Esophagus squamous epithelium (tissue), 4 donors: ENCODE results near the gene GALNTL6.

Source experiments
- CTCF ChIP-seq, 6 experiments: fragments of 450-650 bp in 4 of 6; fragments of 200-600 bp in 2 of 6; sonication (generic) in 2 of 6; IDR thresholded peaks; one replicate each; pipeline ENCODE4 v1.5.1; 2016 to 2019; ENCODE audit warnings: antibody characterized with exemption in 6 of 6, mild to moderate bottlenecking in 4 of 6, moderate library complexity in 4 of 6
- POLR2A ChIP-seq, 4 donors: fragments of 450-650 bp; IDR thresholded peaks; one replicate each; pipeline ENCODE4 v1.6.1; 2017; ENCODE audit warnings: antibody characterized with exemption in 4 of 4, mild to moderate bottlenecking in 4 of 4, moderate library complexity in 3 of 4

GRCh38 chr4:172895699-172896098 is 1082.5 kb downstream of the GALNTL6 start:
- no peak for TF ChIP-seq POLR2A (IDR thresholded peaks at IDR 0.05)
- no peak for TF ChIP-seq CTCF (IDR thresholded peaks at IDR 0.05)
